GM12891 (cell line): Measurements from ENCODE around the gene CAP2.

ENCODE experiments used
- POLR2A ChIP-seq: IDR thresholded peaks from 2 replicates; pipeline ENCODE4 v1.6.1; 2011; ENCODE audit warnings: low read depth, low read length, control low read depth
- POLR2AphosphoS5 ChIP-seq: IDR thresholded peaks from 2 replicates; pipeline ENCODE4 v1.6.1; 2011; ENCODE audit warnings: low read depth, low read length, control low read depth
- TAF1 ChIP-seq: IDR thresholded peaks from 2 replicates; pipeline ENCODE4 v1.6.1; 2011; ENCODE audit warnings: low read depth, low read length, control low read depth

GRCh38 chr6:17439243-17439993 lies 46.0 kb downstream of the CAP2 start:
- TF ChIP-seq POLR2A (no peak), POLR2AphosphoS5 (no peak), TAF1 (no peak)
